Measurements from ENCODE around the gene GYPC. TPM values are rescaled to one million over a fixed set of nuclear protein-coding genes. Genes with fewer than 3 reads are reported as not detected.

GYPC gene
- total RNA-seq, 4 donors from 2014 or later = 93.4 to 151 (median 108) TPM

DNA sequence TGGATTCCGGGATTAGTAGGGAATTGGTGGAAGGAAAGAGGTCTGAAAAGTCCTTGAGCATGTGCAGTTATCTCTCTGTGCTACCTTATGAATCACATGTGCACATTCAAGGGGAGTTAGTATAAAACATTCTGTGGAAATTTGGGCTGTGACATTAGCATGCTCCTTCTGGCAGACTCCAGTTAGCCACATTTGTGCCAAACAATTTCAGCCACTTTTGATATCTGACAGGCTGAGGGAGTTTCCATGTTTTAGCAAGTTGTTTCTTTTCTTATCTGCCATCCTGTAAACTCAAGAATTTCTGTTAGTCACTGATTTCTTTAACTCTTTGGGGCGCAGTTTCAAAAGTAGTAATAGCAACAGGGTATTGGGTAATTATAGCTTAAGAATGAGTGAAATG, 28.3 kb upstream of the GYPC start:
- 43 to 67% methylated on average over 1 to 2 of the region's 2 CpGs for WGBS, 2 donors (ENCODE audit: low coverage in 1 of 2)
- H3K36me3 ChIP-seq = no peaks in the 10 kb centered on the region
- ATAC-seq = no peak

DNA sequence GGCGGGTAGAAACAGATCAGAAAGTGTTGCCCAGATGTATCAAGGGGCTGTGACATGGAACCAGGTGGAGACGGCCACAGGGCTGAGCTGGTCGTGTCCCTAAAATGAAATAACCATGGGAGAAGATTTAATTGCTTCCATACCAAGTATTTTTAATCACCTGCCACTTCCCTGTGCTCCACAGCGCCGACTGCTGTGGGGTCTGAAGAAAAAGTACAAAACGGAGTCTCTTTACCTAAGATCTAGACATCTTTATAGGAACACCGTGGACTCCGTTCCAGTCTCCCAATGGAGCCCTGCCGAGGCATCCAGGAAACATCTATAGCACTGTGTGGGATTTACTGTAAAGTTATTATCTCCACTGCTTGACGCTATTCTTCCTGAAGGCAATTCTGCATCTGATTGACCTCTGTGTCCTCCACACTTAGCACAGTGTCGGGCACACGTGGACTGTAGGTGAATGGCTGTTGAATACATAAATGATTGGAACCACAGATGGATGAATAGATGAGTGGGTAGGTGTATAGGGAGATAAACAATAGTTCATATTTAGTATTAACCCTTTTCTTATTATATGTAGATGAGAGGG, 21.6 kb upstream of the GYPC start:
- no peaks in the 10 kb centered on the region for H3K4me1 ChIP-seq
- H3K4me3 ChIP-seq = no peak overlapping the region
- H3K9me3 ChIP-seq = no peaks in the 10 kb centered on the region
- no peak overlapping the region for H3K27ac ChIP-seq
- 58 to 63% methylated on average over 10 to 12 of the region's 12 CpGs for WGBS, 2 donors (ENCODE audit: low coverage in 1 of 2)
- TF ChIP-seq EP300 (IDR thresholded peaks at IDR 0.05) = no peak
- TF ChIP-seq, protein P1, sequence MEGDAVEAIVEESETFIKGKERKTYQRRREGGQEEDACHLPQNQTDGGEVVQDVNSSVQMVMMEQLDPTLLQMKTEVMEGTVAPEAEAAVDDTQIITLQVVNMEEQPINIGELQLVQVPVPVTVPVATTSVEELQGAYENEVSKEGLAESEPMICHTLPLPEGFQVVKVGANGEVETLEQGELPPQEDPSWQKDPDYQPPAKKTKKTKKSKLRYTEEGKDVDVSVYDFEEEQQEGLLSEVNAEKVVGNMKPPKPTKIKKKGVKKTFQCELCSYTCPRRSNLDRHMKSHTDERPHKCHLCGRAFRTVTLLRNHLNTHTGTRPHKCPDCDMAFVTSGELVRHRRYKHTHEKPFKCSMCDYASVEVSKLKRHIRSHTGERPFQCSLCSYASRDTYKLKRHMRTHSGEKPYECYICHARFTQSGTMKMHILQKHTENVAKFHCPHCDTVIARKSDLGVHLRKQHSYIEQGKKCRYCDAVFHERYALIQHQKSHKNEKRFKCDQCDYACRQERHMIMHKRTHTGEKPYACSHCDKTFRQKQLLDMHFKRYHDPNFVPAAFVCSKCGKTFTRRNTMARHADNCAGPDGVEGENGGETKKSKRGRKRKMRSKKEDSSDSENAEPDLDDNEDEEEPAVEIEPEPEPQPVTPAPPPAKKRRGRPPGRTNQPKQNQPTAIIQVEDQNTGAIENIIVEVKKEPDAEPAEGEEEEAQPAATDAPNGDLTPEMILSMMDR (IDR thresholded peaks at IDR 0.05) = peak in 3 of 4 experiments; percentile 14 to 45 (median 32)
- no peaks in the 10 kb centered on the region for H3K36me3 ChIP-seq
- ATAC-seq = no peak
- no peaks in the 10 kb centered on the region for H3K27me3 ChIP-seq

More for the DNA sequence above, 28.3 kb upstream of the GYPC start:
- Histone ChIP-seq H3K27ac (no peak overlapping the region), H3K9me3 (no peaks in the 10 kb centered on the region), H3K4me3 (no peak overlapping the region), H3K4me1 (no peaks in the 10 kb centered on the region), H3K27me3 (no peaks in the 10 kb centered on the region)
- TF ChIP-seq EP300 (IDR thresholded peaks at IDR 0.05) (no peak), POLR2A (IDR thresholded peaks at IDR 0.05) (no peak), POLR2AphosphoS5 (IDR thresholded peaks at IDR 0.05) (no peak)
- TF ChIP-seq, protein P1 (IDR thresholded peaks at IDR 0.05) = no peak

DNA sequence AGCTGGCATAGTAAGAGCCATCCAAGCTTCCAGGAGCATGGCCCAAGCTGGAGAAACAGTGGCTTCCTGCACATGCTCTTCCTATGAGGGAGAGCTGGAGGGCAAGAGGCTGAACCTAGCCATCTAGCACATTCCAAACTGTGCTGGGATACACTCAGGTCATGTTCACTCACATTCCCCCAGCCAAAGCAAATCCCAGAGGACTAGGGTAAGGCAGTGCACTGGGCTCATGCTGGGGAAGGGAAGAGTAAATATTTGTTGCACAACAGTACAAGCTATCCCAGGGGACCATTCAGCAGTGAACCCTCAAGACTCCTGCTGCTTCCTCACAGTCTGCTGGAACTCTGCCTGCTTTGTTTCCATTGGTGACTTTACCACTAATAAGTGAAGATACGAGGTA, 20.7 kb upstream of the GYPC start:
- ATAC-seq = peak; percentile 53
- TF ChIP-seq, protein P1 (IDR thresholded peaks at IDR 0.05) = no peak

DNA sequence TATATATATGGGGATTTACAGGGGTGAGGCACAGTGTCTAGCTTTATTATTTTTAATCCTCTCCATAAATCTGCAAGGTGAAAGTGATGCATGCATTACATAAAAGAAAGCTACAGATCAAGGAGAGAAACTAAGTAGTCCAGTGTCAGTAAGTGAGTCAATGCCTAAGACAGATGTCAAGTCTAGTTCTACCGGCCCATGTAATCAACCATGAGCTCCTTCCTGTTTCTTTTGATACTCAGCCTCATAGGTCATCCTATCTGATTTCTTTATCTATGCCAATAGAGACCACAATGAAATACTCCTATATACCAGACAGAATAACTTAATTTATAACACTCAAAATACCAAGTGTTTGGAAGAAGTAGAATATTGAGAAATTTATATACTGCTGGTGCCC, 20.2 kb upstream of the GYPC start:
- no peaks in the 10 kb centered on the region for H3K36me3 ChIP-seq
- 38 to 68% methylated on average over 1 of the region's 1 CpG for WGBS, 2 donors (ENCODE audit: low coverage in 1 of 2)
- H3K9me3 ChIP-seq = no peaks in the 10 kb centered on the region
- no peak overlapping the region for H3K27ac ChIP-seq
- TF ChIP-seq EP300 (IDR thresholded peaks at IDR 0.05) (no peak), POLR2AphosphoS5 (IDR thresholded peaks at IDR 0.05) (no peak)
- H3K4me1 ChIP-seq = no peaks in the 10 kb centered on the region
- H3K4me3 ChIP-seq = no peak overlapping the region
- ATAC-seq = no peak
- H3K27me3 ChIP-seq = no peaks in the 10 kb centered on the region

More for the DNA sequence above, 20.7 kb upstream of the GYPC start:
- Histone ChIP-seq H3K36me3 (no peaks in the 10 kb centered on the region), H3K4me3 (no peak overlapping the region), H3K4me1 (no peaks in the 10 kb centered on the region), H3K27me3 (no peaks in the 10 kb centered on the region), H3K9me3 (no peaks in the 10 kb centered on the region), H3K27ac (no peak overlapping the region)
- WGBS, 2 donors (ENCODE audit: low coverage in 1 of 2) = 57 to 73% methylated on average over 1 of the region's 1 CpG

DNA sequence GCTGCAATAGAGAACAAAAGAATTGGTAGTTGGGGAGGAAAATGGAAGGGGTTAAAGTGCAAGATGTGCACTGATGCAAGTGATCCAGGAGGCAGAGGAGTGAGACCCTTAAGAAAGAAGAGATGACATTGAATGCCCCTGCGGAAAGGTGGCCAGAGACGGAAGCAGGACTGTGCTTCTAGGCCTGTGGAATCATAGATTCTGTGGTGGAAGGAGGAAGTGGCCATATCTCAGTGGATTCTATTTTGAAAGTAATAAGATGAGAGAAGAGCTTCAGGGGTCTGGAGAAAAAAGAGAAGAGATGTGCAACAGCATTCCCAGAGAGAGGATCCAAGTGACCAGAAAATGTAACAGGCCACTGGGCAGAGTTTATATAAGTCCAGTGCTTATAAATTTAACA, 18.6 kb upstream of the GYPC start:
- TF ChIP-seq POLR2AphosphoS5 (IDR thresholded peaks at IDR 0.05) (no peak), EP300 (IDR thresholded peaks at IDR 0.05) (no peak), POLR2A (IDR thresholded peaks at IDR 0.05) (no peak)
- TF ChIP-seq, protein P1 (IDR thresholded peaks at IDR 0.05) = no peak
- no peaks in the 10 kb centered on the region for H3K36me3 ChIP-seq
- no peaks in the 10 kb centered on the region for H3K9me3 ChIP-seq
- WGBS, 2 donors (ENCODE audit: low coverage in 1 of 2) = 94 to 96% methylated on average over 2 of the region's 2 CpGs
- no peak for ATAC-seq
- no peaks in the 10 kb centered on the region for H3K4me1 ChIP-seq
- no peak overlapping the region for H3K4me3 ChIP-seq
- no peaks in the 10 kb centered on the region for H3K27me3 ChIP-seq
- no peak overlapping the region for H3K27ac ChIP-seq
